HG03565 (cell line): ENCODE results near the gene ARMH3.

Experiments
- ATAC-seq: cut with Tn5 transposase; IDR thresholded peaks from one replicate; pipeline ENCODE4 v1.9.1; 2021; ENCODE audit warnings: mild to moderate bottlenecking, moderate library complexity; ENCODE audit not compliant: unreplicated experiment

The ARMH3 gene

DNA sequence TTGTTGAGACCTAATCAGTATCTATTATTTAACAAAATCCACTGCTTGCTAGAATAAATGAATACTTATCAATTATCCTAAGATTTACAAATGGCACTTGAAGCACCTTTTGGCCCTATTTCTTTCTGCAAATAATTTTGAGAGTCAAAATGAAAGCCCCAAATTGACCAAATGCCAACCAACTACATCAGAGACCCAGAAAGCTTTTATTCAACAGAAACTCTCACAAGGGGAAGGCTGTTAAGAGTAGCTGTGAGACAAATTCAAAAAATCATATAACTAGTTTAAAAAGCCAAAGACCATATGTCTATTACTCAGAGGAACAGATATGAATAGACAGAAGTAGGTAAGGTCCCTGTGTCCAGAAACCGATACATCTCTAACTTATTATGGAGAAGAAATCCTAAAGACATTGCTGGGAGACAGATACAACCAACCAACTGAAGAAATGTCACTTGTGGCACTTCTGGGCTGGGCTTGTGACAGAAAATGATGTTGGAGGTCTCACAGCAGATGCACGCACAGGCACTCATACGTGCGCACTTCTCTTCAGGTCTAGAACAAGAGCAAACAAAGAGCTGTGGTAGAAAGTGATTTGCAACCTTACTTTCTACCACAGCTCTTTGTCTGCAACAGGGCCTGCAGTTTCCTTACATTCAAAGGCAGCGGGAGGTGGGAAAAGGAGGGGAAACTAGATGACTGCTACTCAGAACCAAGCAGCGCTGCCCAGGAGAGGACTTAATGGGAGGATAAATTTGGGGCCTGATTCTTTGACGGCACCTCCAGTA, 153.7 kb downstream of the ARMH3 start:
- ATAC-seq: no peak

DNA sequence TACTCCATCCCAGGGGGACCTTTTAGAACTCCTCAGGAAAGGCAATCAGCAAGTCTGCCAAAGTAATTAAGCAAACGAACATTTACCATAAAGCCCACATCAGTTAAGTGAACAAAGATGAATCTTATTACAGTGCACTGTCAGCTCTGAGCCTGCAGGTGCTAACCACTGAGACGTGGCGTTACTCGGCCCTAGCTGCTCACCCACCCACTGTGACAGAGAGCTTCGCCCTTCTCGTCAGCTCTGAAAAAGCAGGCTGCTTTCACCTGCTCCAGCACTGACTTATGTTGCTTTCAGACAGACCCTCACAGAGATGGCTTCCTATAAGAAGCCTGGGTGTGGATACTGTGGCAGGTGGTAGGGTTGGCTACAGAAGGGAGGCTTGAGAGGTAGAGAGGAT, 154.6 kb downstream of the ARMH3 start:
- peak; percentile 53 for ATAC-seq

DNA sequence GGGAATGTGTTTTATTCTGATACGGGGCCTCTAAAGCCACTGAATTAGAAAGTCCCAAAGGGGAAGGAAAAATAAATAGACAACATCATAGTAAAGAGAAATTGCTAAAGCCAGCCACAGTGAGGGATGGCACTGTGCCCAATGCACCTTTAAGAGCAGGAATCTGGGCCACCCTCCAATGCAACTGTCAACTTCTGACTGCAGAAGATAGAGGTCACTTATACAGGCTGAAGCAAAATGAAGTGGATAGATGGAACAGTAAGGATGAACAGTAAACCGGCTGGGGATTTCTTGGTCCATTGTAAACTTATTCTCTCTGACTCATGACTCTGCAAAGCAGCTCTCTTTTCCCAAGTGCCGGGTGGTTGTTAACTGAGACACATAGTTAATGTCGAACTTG, 158.3 kb downstream of the ARMH3 start:
- no peak for ATAC-seq

DNA sequence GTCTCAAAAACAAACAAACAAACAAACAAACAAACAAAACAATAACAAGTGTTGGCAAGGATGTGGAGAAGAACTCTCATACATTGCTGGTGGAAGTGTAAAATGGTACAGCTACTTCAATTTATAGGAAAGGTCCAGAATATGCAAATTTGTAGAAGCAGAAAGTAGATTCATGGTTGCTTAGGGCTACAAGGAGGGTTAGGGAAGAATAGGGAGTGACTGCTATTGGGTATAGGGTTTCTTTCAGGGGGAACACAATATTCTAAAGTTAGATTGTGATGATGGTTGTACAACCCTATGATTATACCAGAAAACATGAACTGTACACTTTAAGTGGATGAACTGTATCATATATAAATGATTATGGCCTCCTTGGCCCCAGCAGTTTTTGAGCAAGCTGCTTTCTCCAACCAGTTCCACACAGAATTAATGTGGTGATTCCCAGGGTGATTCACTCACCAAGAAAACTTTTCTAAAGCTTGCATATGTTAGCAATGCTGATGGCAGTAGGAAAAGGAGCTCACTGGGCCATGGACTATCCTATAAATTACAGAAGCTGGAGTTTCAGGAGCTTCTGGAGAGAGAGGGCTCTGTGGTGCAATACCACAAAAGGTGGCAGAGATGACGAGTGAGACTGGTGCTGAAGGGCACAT, 159.6 kb downstream of the ARMH3 start:
- no peak for ATAC-seq

- ATAC-seq: no peak
Measured at GRCh38 chr10:101895781-101896180, 160.2 kb downstream of the ARMH3 start.

DNA sequence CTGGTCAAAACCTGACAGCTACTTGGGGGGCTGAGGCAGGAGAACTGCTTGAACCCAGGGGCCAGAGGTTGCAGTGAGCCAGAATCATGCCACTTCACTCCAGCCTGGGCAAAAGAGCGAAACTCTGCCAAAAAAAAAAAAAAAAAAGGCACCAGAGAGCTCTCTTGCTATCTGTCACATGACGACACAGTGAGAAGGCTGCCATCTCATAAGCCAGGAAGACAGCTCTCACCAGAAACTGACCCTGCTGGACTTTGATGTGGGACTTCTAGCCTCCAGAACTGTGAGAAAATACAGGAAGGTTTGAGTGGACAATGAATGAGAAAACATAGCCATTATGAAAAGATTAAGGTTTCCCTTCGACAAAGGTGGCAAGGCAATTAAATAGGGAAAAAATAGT, 161.2 kb downstream of the ARMH3 start:
- ATAC-seq: no peak

- no peak for ATAC-seq
Measured at GRCh38 chr10:101894266-101894665, 161.7 kb downstream of the ARMH3 start.

DNA sequence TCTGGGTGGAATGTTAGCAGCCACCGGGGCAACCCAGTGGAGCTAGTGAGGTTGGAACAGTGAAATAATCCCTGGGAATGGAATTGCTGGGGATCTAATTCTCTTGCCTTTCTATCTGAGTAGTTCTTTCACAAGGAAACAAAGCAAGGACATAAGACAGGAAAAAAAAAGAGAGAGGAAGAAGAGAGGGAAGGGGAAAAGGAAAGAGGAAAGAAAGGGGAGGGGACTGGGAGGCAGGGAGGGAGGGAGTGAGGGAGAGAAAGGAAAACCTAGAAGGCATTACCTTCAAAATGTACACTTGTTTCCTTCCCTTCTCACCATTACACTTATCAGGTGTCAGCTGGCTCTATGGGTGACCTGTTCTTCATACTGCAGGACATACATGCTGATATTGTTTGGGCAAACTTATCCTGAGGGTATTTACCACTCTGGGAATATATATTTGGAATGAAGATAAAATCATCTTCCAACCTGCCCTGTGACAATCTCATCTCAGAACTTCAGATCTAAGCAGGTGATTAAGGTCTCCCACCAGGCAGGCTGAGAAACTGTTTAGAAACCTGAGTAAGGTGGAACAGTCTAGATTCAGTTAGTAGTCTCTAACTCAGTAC, 162.4 kb downstream of the ARMH3 start:
- ATAC-seq: no peak

DNA sequence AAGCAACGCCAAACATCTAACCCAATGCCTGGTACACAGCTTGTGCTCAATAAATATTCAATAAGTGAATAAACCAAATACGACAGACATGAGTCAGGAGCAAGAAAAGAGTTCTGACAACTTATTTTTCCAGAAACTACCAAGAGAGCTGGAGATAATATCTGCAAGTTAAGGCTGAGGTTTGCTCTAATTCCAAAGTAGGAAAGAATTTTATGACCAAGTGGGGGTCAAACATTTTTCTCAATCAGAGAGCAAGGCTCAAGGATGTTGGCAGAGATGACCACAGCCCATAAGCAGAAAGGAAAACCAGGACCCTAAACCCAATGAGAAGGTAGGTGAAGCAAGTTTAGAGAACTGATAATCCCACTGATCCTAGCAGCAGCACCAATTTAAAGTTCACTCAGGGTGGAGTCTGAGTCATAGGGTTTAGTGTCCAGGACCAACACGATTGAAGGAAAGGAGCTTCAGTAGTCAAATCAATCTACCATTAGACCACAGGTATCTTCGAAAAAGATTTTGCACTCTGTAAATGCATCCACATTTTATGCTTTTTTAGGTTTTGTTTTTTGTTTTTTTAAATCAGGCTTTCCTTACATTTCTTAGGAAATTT, 163.1 kb downstream of the ARMH3 start:
- ATAC-seq: no peak

DNA sequence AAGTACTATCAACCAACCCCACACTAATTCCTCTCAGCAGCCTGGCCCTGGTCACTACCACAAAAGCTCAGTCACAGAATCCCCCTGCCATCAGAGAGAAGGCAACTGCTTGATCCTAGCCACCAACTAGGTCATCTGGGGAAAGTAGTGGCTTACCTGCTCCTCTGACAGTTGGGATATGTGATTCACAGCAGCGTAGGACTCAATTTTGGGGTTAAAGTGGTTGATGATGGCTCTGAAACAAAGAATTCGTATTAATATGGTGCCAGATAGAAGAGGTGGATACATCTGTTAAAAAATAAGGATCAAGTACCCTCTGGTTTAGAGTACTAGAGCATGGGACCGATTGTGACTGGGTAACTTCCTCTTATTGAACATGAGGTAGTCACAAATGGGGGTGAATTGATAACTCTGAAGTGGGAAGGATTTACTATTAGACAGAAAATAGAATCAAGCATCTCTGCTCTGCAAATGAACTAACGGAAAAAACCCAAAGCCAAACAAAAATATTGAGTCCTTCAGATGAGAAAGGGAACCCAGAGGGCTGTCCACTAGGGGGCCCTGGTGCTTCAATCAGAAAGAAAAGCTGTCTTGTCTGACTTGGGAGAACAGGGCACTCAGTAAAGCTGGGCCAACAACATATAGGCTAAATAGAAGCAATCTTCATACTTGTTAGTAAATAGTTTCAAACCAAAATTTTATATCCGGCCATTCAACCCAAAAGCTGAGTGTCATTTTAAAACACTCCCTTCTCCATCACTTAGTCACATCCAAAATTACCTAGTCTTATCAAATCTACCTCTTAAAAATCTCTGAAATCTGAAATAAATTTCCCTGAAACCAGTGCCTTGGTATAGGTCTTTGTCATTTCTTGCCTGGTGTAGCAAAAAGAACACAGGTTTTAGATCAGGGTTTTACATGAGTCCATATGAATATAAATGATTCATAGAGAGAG, 166.4 kb downstream of the ARMH3 start:
- ATAC-seq: peak; percentile 43

DNA sequence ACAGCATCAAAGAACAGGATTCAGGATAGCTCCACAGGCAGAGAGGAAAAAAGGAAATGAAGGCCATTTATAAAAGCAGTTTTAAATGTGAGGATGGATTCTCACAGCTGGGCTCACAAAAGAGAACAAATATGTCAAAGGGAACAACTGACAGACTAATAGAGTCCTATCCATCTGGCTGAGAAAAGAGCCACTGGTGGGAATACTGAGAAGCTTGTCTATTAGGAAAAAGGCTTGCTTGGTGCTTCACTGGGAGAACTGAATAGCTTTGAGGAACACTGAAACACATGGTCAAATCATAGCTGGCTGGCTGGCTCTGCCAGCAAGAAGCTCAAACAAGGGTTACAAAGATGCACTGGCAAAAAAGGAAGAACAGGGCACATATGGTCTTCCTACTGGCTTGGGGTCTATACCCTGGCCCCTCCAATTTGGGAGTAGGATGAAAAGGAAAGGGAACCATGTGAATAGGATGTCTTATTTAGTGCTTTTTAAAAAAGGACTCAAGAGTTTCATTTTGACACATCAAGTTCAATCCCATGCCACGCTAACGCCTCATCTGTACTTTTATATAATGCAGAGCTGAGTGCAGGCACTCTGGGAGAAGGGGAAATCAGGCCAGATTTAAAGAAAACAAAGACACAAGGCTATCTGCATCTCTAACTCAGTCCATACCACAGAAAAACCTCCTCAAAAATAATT, 167.6 kb downstream of the ARMH3 start:
- no peak for ATAC-seq

DNA sequence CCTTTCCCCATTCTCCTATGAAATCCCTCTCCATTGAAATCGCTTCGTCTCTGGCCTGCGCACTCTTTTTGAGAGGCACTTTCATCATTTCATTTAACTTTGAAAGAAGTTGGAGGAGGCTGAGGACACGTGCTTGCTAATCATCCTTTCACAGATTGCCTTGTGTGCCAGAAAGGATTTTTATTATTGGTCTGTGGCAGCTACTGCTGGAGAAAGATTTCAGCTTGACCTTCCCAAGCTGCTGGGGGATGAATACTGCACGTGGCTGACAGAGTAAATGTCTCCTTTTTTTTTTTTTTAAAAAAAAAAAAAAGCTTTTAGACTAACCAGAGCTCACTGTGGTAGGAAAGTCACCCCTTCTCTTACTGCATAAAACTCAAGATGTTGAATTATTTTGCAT, 168.2 kb downstream of the ARMH3 start:
- ATAC-seq: no peak

DNA sequence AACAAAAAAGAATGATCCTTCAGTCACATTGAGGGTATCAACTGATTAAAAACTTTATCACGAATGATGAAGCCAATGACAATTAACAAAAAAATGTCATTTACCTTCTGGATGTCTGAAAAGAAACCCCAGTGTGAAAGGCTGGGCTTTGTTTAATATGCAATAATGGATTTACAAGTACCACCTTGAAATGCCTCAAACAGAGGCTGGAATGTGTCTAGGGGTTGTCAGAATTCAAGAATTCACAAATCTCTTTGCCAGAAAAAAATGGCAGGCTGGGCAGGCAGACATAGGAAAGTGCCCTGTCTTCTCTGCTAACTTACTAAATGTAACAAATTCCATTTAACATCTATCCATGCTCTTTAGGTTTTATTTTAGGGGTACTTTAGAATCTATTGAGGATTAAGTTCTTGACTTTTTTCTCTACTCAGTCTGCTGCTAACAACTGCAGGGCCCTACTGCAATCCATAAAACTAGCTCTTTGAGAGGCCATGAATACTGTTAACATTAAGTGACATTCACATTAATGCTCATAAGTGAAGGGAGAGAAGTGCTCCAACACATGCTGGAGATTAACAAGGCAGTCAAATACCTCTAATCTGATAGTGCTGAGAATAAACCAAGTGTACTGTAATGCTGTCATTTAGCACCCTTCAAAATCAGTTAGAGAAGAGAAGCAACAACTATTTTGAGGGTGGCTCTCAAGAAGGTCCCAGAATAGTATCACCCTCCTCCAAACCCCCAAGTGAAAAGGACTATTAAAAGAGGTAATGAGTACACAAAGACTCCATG, 169.3 kb downstream of the ARMH3 start:
- ATAC-seq: no peak

- no peak for ATAC-seq
Measured at GRCh38 chr10:101881036-101881774, 174.8 kb downstream of the ARMH3 start.

GRCh38 chr10:101880232-101880573, 175.8 kb downstream of the ARMH3 start:
- no peak for ATAC-seq

DNA sequence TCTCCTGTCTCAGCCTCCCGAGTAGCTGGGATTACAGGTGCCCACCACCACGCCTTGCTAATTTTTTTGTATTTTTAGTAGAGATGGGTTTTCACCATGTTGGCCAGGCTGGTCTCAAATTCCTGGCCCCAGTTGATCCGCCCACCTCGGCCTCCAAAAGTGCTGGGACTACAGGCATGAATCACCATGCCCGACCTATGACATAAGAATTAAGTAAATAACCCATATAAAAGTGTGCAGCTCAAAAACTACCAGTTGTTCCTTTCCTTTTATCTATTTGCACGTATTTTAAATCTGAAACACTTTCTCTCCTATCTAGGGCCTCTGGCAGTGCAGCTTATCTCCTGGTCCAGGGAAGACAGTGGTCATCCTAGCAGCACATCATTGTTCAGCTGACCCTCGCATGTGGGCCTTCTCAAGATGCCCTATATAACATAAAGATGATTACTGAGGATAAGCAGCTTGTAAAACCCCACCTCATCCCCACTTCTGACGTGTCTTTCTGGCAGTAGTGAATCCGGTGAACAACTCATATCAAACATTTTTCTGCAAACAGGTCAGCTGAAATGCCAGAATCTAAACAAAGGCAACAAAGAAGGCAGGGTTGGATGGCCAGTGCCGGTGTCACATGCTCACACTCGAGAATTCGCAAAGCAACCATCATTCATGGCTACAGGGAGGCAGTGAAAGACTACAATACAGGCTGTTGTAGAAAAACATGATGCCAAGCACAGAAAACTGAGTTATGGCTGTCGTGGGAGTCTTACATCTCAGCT, 176.3 kb downstream of the ARMH3 start:
- no peak for ATAC-seq

GRCh38 chr10:101878869-101879268, 177.1 kb downstream of the ARMH3 start:
- no peak for ATAC-seq
